Keratinocyte (primary cell): ENCODE results near the gene SDK1. TPM values are rescaled to one million over a fixed set of nuclear protein-coding genes. Genes with fewer than 3 reads are reported as not detected.

ENCODE experiments used
- DNase-seq: peaks from one replicate; pipeline ENCODE4 v3.0.0-alpha.2; 2011; ENCODE audit warnings: low read depth, missing footprints, low spot score
- FAIRE-seq: peaks from 2 replicates; lab custom pipeline; 2011; peaks lifted over from hg19 to GRCh38; lab: Jason Lieb, UNC
- H2AFZ ChIP-seq: 2 replicates; pipeline ENCODE4 v1.6.0; 2012; ENCODE audit warnings: low read length, control low read depth, inconsistent platforms; ENCODE audit not compliant: control insufficient read depth
- H3K27ac ChIP-seq: 2 replicates; pipeline ENCODE4 v1.5.1; 2011; ENCODE audit warnings: low read length; ENCODE audit not compliant: control insufficient read depth, insufficient read depth
- H3K27me3 ChIP-seq: 3 replicates; pipeline ENCODE4 v1.6.0; 2011; ENCODE audit warnings: low read length; ENCODE audit not compliant: control insufficient read depth, insufficient read depth; ENCODE audit errors: extremely low read depth
- H3K36me3 ChIP-seq, 2 experiments: 2 replicates in 1 of 2; 3 replicates in 1 of 2; pipeline ENCODE4 v1.5.1; 2011; ENCODE audit warnings: low read length in 2 of 2, mild to moderate bottlenecking in 1 of 2; ENCODE audit not compliant: control insufficient read depth in 2 of 2, insufficient read depth in 2 of 2; ENCODE audit errors: extremely low read depth in 1 of 2
- H3K4me1 ChIP-seq: 3 replicates; pipeline ENCODE4 v1.5.1; 2011; ENCODE audit warnings: low read length; ENCODE audit not compliant: control insufficient read depth, insufficient read depth; ENCODE audit errors: extremely low read depth
- H3K4me2 ChIP-seq: 3 replicates; pipeline ENCODE4 v1.6.0; 2011; ENCODE audit warnings: low read depth, low read length; ENCODE audit not compliant: control insufficient read depth, insufficient read depth; ENCODE audit errors: extremely low read depth
- H3K4me3 ChIP-seq, 3 experiments: fragments of 200-600 bp in 1 of 3; sonication (generic) in 1 of 3; 2 replicates in 2 of 3; 3 replicates in 1 of 3; pipeline ENCODE4 v1.5.1; 2011 to 2016; ENCODE audit warnings: low read length in 3 of 3, mild to moderate bottlenecking in 3 of 3, control low read depth in 2 of 3, inconsistent platforms in 1 of 3, low read depth in 1 of 3, mixed read lengths in 1 of 3, mixed run types in 1 of 3, moderate library complexity in 1 of 3; ENCODE audit not compliant: control insufficient read depth in 2 of 3, insufficient read depth in 2 of 3; ENCODE audit errors: extremely low read depth in 1 of 3
- H3K79me2 ChIP-seq: 2 replicates; pipeline ENCODE4 v1.6.0; 2012; ENCODE audit warnings: low read length; ENCODE audit not compliant: control insufficient read depth, insufficient read depth
- H3K9ac ChIP-seq: 3 replicates; pipeline ENCODE4 v1.6.0; 2011; ENCODE audit warnings: low read length; ENCODE audit not compliant: control insufficient read depth, insufficient read depth; ENCODE audit errors: extremely low read depth
- H3K9me1 ChIP-seq: 3 replicates; pipeline ENCODE4 v1.6.0; 2011; ENCODE audit warnings: low read length; ENCODE audit not compliant: control insufficient read depth, insufficient read depth; ENCODE audit errors: extremely low read depth
- H3K9me3 ChIP-seq: 2 replicates; pipeline ENCODE4 v1.5.1; 2012; ENCODE audit warnings: low read depth, low read length; ENCODE audit not compliant: control insufficient read depth
- H4K20me1 ChIP-seq: 3 replicates; pipeline ENCODE4 v1.6.0; 2011; ENCODE audit warnings: low read length; ENCODE audit not compliant: control insufficient read depth, insufficient read depth; ENCODE audit errors: extremely low read depth
- CTCF ChIP-seq, 3 experiments: IDR thresholded peaks in 1 of 3; conservative IDR thresholded peaks in 1 of 3; optimal IDR thresholded peaks in 1 of 3; 2 replicates in 2 of 3; 3 replicates in 1 of 3; pipeline versions ENCODE3 to v1.5.1; 2011; ENCODE audit warnings: low read length in 3 of 3, mild to moderate bottlenecking in 3 of 3, moderate library complexity in 2 of 3, control low read depth in 1 of 3, inconsistent platforms in 1 of 3; ENCODE audit not compliant: insufficient read depth in 2 of 3; ENCODE audit errors: extremely low read depth in 1 of 3
- EZH2 ChIP-seq: IDR thresholded peaks from one replicate; pipeline ENCODE4 v1.6.1; 2012; ENCODE audit warnings: inconsistent platforms, mild to moderate bottlenecking, low read length, moderate library complexity
- dilution Hi-C: fragments of 300-500 bp; cut with MboI; formaldehyde crosslinking; loops from one replicate; pipeline ENCODE4 v1.7.0; 2020; ENCODE audit warnings: low sequenced_read_pairs; ENCODE audit not compliant: extremely low pct_ligation_motif_present
- polyA plus RNA-seq, 5 experiments: library from polyadenylated mRNA; depleted of rRNA in 3 of 5; stranded (reverse) in 3 of 5; stranded (forward) in 1 of 5; unstranded in 1 of 5; fragments of >200 nt; gene quantifications; 1 replicate in 1 of 5; 2 replicates in 3 of 5; 3 replicates in 1 of 5; pipeline versions ENCODE4 v1.2.1 to v1.2.3, GENCODE V29; 2011 to 2012; ENCODE audit warnings: missing spikeins in 2 of 5, low read depth in 1 of 5, low replicate concordance in 1 of 5

Gene SDK1
- polyA plus RNA-seq, 1 donor (not counting 4 experiments of a cell fraction or from before 2014, with no cell fraction given): 0.66 TPM

GRCh38 chr7:4058158-4058557 is 757.1 kb downstream of the SDK1 start:
- Histone ChIP-seq H3K9me1 (no peaks in the 10 kb centered on the region), H3K4me3 (no peak overlapping the region), H2AFZ (no peak overlapping the region), H4K20me1 (no peaks in the 10 kb centered on the region), H3K36me3 (no peaks in the 10 kb centered on the region), H3K4me1 (no peaks in the 10 kb centered on the region), H3K4me2 (no peak overlapping the region), H3K27me3 (no peaks in the 10 kb centered on the region), H3K27ac (no peak overlapping the region), H3K79me2 (no peaks in the 10 kb centered on the region), H3K9me3 (no peaks in the 10 kb centered on the region), H3K9ac (no peak overlapping the region)
- dilution Hi-C loops: no loop called here
- TF ChIP-seq EZH2 (no peak), CTCF (optimal IDR thresholded peaks at IDR 0.05 in 1 of 3, IDR thresholded peaks at IDR 0.05 in 1 of 3, conservative IDR thresholded peaks at IDR 0.05 in 1 of 3; ENCODE audit: extremely low read depth in 1 of 3, insufficient read depth in 2 of 3, low read length in 3 of 3) (no peak)
- FAIRE-seq: no peak
- DNase-seq: no peak

GRCh38 chr7:4065190-4065589 is 764.1 kb downstream of the SDK1 start:
- Histone ChIP-seq H3K9ac (no peak overlapping the region), H3K9me3 (no peaks in the 10 kb centered on the region), H3K27me3 (no peaks in the 10 kb centered on the region), H3K79me2 (no peaks in the 10 kb centered on the region), H4K20me1 (no peaks in the 10 kb centered on the region), H2AFZ (no peak overlapping the region), H3K36me3 (peaks cover 0 to under 1% of the 10 kb centered on the region in 2 experiments), H3K27ac (no peak overlapping the region), H3K4me1 (no peaks in the 10 kb centered on the region), H3K4me2 (no peak overlapping the region), H3K9me1 (no peaks in the 10 kb centered on the region), H3K4me3 (no peak overlapping the region)
- dilution Hi-C loops: no loop called here
- DNase-seq (no peak), FAIRE-seq (no peak)
- TF ChIP-seq CTCF (optimal IDR thresholded peaks at IDR 0.05 in 1 of 3, IDR thresholded peaks at IDR 0.05 in 1 of 3, conservative IDR thresholded peaks at IDR 0.05 in 1 of 3; ENCODE audit: extremely low read depth in 1 of 3, insufficient read depth in 2 of 3, low read length in 3 of 3): no peak
- TF ChIP-seq EZH2: no peak
